GDM1 (cell line): ENCODE results near the gene ONECUT3.

Source experiments
- DNase-seq: peaks from one replicate; lab custom pipeline; 2025; lab: John Stamatoyannopoulos, UW

ONECUT3 gene

DNA sequence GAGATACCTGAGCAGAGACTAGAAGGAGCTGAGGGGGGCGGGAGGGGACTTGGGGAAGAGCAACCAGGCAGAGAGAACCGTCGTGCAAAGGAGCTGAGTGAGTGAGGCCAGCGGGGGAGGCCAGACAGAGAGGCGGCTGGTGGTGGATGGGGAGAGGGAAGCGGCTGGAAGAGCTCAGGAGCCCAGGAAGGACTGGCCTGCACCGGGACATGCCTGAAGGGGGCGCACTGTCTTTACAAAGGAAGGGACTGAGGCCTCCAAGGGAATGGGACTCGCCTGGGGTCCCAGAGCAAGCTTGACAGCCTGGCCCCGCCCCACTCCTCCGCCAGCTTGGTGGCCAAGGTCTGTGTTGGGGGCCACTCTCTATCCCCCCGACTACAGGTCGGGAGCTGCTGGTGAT, 14.9 kb downstream of the ONECUT3 start:
- no peak for DNase-seq

DNA sequence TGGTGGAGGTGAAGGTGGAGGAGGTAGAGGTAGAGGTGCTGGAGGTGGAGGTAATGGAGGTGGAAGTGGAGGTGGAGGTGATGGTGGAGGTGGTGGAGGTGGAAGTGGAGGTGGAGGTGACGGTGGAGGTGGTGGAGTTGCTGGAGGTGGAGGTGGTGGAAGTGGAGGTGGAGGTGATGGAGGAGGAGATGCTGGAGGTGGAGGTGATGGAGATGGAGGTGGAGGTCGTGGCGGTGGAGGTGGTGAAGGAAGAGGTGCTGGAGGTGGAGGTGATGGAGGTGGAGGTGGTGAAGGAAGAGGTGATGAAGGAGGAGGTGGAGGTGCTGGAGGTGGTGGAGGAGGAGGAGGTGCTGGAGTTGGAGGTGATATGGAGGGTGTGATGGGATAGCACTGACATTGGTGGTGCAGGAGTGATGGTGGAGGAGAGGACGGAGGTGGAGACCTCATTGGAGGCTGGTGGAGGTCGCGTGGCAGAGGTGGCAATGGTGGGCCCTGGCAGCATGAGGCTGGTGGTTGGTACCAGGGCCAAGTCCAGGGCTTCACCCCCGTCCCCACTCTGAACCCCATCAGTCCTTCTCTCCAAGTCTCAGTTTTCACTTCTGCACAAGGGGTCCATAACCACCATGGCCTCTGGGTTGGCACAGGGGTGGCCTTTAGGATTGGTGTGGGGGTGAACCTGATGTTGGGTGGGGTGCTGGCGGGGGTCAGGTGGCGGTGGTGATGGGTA, 15.8 kb downstream of the ONECUT3 start:
- no peak for DNase-seq

GRCh38 chr19:1769645-1769985, 16.3 kb downstream of the ONECUT3 start:
- DNase-seq = no peak

GRCh38 chr19:1770866-1771576, 17.7 kb downstream of the ONECUT3 start:
- DNase-seq = no peak

DNA sequence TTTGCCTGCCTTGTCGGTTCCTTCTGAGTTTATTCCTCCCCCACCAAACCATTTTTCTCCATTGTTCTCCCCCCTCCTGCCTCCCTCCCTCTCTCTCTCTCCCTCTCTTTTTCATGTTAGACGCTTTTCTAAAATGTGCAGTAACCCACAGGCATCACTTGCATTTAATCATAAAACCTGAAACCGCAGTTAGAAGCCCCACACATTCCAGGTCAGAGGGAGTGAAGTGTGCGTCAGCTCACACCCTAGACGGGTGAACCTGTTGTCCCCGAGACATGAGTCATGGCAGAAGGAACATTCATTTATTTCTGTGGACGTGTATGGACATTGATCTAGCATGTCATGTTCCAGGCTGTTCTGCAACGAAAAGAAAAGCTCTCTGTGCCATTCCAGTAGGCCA, 19.9 kb downstream of the ONECUT3 start:
- no peak for DNase-seq

GRCh38 chr19:1774989-1775772, 21.9 kb downstream of the ONECUT3 start:
- DNase-seq = no peak

GRCh38 chr19:1775951-1776605, 22.8 kb downstream of the ONECUT3 start:
- DNase-seq = no peak

DNA sequence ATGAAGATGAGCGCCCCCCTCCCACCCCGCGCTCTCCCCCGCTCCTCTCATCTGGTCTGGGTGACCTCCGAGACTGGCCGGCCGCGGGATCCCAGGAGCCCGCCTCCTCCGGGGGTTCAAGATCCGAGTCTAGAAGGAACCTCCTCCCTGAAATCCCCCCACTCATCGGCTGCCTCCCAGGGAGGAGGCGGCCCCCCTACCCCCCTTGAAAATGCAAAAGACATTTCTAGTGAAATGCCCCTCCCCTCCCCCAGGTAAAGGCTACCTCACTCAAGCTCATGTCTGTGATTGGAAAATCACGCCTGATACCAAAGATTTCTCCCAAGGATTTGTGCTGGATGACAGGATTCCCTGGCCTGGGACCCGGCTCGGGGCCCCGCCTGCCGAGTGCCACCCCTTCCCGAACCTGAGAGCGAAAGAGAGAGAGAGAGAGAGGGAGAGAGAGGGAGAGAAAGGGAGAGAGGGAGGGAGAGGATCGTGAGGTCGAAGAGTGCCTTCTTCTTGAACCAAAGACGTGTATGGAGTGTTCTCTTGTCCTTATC, 23.4 kb downstream of the ONECUT3 start:
- DNase-seq = no peak

DNA sequence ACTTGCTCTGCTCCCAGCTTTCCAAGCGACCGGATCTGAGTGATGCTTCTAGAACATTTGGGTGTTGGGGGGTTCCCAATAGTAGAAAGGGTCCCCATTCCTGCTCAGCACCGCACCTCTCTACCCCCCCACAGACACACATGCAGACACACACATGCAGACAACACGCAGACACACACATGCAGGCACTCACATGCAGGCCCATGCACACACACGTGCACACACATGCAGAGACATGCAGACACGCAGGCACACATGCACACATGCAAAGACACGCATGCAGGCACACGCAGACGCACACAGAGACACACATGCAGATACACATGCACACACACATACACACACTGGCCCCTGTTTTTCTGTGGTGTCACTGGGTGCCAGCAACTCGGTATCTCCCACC, 23.8 kb downstream of the ONECUT3 start:
- no peak for DNase-seq

GRCh38 chr19:1779574-1779973, 26.3 kb downstream of the ONECUT3 start:
- DNase-seq = no peak

DNA sequence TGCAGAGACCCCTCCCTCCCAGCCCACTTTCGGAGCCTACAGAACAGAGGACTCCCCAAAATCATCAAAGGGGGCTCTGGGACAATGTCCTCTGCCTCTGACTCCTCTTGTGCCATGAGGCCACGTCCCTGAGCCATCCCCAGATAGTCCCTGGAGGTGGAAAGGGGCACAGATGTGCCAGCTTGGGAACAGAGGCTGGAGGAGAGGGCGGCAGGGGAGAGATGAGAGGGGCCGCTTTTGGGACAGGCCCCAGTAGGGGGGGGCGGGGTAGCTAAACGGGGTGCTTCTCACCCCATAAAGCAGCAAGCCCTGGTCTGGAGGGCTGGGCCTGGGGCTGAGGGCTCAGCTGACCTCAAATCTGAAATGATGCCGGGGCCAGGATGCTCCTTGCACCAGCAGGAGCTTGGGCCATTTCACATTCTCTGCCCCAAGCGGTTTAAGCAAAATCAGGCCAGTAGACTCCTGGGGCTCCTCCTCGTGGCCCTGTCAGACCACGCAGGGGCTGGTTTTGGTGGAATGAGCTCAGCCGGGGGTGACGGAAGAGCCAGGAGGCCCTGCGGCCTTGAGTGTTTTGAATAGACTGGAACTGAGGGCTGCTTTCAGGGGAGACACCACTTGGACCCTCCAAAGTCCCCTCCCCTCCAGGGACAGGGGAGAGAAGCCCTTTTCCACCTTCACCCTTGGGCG, 27.1 kb downstream of the ONECUT3 start:
- no peak for DNase-seq

- no peak for DNase-seq
These were observed 29.2 kb downstream of the ONECUT3 start for GRCh38 chr19:1782521-1782920.

- DNase-seq = no peak
These were observed 30.0 kb downstream of the ONECUT3 start for GRCh38 chr19:1783354-1783753.

GRCh38 chr19:1783874-1784273, 30.6 kb downstream of the ONECUT3 start:
- DNase-seq = no peak

- no peak for DNase-seq
These were observed 32.0 kb downstream of the ONECUT3 start for GRCh38 chr19:1785310-1785709.

DNA sequence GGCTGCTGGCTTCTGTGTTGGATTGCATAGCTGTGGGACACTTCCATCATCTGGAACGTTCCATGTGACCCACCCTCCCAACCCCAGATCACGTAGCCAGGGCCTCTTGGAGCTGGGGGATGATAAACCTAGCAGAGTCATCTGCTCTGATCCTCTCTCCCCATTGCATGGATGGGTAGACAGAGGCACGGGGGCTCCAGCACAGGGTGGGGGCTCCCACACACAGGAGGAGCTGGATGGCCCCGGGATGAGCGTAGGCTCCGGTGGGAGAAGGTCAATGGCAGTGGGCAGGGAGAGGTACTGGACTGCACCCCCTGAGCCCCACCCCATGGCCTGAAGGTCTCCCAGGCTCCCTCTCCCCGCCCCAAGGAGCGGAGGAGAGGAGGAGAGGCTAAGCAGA, 33.4 kb downstream of the ONECUT3 start:
- DNase-seq = no peak

DNA sequence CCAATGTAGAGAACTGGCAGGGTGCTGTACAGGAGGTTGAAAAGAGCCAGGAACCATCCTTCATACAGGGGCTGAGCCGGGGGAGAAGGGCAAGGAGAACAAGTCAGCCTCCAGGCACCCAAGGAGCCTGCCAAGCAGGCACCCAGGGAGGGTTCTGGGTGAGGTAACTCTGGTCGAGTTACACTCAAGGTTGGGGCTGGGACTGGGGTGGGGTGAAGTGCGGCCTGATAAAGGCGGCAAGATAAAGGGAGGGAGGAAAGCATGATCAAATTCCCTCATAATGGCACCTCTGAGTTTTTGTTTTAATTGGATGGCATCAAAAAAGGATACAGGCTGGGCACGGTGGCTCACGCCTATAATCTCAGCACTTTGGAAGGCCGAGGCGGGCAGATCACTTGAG, 33.8 kb downstream of the ONECUT3 start:
- DNase-seq = no peak

- DNase-seq = no peak
These were observed 36.1 kb downstream of the ONECUT3 start for GRCh38 chr19:1789261-1790041.

GRCh38 chr19:1790054-1790792, 36.9 kb downstream of the ONECUT3 start:
- no peak for DNase-seq

GRCh38 chr19:1791879-1792278, 38.6 kb downstream of the ONECUT3 start:
- no peak for DNase-seq
